HG03159 (cell line): Measurements from ENCODE around the gene CTXN2.

Source experiments
- ATAC-seq: cut with Tn5 transposase; IDR thresholded peaks from one replicate; pipeline ENCODE4 v1.9.1; 2021; ENCODE audit warnings: mild to moderate bottlenecking, moderate library complexity; ENCODE audit not compliant: unreplicated experiment

CTXN2 gene

DNA sequence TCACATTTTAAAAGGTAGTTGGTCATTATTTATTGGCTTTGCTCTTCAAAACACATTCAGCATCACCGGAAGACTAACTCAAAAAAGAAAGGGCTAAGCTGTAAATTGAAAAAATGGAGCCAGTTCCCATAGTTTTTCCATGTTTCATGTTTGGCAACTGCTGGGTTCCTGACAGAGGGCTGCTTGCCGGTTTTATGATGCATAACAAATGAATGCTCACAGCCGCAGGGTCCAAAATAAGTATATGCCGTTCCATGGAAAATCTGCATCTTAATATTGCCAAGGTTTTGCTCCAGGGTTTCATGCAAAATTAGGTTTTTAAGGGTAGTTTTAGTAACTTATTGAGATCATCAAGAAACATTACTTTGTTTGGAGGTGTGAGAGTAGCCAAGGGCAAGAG lies 30.4 kb downstream of the CTXN2 start:
- no peak for ATAC-seq

DNA sequence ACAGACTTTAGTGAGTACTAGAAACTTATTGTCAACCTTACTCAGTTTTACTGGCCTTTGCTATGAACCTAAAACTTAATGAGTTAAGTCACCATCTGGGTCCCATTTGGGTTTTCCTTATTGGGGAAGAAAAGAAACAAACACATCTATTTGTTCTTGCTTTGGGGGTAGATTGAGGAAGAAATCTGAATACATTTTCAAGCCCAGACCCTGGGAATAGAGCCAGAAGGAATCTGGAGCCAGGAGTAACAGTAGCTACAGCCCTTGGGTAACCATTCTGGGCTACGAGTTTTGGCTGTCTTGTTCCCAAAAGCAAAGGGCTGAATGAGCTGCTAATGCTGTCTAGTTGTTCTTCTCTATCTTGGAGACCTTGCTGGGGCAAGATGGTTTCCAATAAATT lies 31.2 kb downstream of the CTXN2 start:
- ATAC-seq, result no peak

DNA sequence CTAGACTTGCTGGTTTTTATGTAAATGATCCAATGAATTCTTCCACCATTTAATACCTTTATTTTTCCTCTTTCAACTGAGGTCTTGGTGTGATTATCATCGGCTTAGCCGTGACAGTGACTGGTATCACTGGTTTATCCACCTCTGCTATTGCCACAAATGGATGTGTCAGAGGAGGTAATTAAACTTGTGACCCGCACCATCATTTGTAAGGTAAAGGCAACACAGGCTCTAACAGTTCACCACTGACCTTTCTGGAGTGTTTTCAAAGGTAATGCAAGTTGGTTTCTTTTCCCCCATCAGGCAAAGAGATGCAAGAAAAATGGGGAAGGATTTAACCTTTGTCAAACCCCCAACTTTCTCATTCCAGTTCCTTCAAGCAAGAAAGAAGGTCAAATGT lies 34.3 kb downstream of the CTXN2 start:
- no peak for ATAC-seq

DNA sequence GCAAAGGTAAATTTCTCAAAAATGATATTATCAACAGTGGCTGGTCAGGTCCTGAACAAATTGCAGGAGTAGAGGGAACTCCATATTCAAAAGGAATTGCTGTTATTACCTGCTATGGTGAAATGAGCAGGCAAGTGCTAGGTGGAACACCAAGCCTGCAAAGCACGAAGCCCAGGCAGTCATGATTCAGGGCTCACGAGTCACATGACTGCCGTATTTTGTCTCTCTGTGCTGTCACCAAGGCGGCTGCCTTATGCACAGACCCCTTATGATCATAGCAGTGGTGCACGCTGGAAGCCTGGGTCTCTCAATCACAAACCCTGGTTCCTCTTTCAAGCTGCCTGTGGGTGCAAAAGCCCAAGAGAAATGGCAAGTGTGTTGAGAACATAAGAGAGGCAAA lies 39.0 kb downstream of the CTXN2 start:
- ATAC-seq, result no peak

DNA sequence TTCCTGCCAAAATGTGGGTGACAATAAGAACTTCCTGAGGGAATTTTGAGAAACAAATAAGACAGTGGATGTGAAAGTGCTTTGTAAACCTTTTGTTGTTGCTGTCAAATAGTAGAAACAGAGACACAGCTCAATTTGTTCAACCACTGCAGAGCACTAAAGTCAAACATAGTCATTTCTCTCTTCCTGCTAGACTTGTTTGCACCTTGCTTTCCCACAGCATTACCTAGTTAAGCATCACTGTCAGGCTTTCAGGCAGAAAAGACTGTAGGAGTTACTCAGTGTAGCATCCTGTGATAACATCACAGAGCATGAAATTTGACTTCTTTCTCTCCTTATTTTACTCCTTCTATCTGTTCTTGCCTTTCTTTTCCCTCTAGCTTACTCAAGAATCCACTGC lies 41.8 kb downstream of the CTXN2 start:
- ATAC-seq, result no peak

DNA sequence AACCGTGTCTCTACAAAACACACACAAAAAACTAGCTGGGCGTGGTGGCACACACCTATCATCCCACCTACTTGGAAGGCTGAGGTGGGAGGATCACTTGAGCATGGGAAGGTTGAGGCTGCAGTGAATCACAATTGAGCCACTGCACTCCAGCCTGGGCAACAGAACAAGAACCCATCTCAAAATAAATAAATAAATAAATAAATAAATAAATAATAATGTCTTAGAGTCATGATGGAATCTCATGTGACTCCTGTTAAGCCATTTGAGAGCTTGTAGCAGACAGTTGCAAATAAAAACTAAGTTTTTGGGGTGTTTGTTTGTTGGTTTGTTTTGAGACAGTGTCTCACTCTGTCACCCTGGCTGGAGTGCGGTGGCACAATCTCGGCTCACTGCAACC lies 47.9 kb downstream of the CTXN2 start:
- no peak for ATAC-seq

DNA sequence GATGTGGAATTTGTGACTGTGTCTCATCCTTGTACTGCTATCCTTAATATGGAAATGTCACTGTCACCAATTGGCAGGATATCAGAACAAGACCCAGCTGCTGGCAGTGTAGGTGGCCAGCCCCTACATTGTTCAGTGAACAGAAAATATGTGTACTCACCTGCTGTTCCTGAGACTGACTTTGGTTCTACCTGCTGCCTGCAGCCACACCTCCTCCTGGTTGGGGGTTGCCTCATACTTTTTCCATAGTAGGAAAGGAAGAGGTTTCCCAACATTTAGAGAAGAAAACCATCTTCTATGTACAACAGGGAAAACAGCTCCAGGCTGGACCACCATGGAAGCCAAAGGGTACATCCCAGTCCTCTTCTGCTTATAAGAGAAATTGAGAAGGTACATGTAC lies 50.5 kb downstream of the CTXN2 start:
- no peak for ATAC-seq

DNA sequence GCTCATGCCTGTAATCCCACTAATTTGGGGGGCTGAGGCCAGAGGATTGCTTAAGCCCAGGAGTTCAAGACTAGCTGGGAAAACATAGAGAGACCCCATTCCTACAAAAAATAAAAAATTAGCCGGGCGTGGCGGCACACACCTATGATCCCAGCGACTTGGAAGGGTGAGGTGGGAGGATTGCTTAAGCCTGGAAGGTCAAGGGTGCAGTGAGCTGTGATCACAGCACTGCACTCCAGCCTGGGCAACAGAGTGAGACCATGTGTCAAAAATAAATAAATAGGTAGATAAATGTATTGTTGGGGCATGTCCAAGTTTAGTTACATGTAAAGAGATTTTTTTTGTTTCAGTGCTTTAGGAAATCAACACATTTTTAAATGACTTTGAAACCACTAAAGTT lies 51.1 kb downstream of the CTXN2 start:
- ATAC-seq, result no peak

DNA sequence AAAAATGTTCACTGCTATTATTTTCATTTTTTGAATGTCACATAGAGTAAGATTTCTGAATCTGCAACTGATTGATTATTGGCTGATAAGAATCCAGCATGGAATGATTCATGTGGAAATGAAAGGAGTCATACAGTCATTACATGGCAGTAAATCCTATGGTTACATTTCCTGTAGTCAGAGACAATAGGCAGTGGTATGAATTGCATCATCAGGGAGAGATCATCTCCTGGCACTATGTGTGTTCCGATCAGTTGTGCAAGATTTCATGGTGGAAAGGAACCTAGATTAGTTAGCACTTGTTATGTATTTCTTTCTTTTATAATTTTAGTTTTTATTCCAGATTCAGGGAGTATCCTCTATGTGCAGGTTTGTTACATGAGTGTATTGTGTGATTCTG lies 53.5 kb downstream of the CTXN2 start:
- no peak for ATAC-seq

DNA sequence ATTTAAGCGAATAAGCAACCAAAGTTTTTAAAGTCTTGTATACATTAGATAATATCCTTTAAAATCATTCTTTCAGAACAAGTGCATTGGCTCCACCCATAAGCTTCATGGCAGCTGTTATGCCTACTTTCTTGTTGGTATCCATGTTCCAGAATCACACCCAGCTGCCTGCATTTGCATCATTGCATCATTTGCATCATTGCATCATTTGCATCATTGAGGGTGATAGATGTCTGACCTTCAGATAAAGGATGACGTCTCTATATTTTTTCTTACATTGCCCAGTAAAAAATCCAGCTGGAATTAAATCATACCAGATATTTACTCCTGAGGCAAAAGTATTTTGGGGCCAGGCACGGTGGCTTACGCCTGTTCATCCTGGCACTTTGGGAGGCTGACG lies 56.9 kb downstream of the CTXN2 start:
- ATAC-seq, result no peak

DNA sequence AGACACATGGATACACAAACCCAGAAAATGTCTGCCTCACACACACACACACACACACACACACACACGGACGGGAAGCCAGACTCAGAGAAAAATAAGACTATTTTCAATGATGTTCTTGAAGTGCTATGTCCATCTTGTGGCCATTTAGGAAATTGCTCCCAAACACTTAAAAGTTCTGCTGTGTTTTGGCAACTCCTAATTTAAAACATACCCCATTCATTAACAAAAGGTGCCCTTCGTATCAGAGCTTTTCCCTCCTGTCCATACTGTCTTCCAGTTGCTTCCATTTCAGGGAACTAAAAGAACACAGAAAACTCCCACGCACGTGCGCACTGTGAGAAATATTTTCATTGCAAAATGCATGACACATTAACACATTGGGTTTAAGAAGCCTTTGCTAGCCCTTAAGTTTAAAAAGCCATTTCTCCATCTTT lies 59.2 kb downstream of the CTXN2 start:
- ATAC-seq, result peak; percentile 63

DNA sequence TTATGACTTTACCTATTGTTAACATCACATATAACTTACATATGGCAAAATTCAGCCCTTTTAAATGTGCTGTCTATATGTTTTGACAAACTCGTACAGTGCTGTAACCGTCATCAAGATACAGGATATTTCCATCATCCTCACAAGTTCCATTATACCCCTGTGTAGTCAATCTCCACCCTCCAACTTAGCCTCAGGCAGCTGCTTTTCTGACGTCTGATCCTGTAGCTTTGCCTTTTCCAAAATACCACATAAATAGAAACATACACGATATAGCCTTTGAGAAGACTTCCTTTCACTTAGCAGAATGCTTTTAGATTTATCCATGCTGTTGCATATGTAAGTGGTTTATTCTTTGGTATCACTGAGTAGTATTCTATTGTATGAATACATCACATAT lies 61.7 kb downstream of the CTXN2 start:
- no peak for ATAC-seq
